Mesodermal cell (in vitro differentiated cells): ENCODE results near the gene SPIB.
"Not testable (repeated sequence)": the region's sequence is repeated elsewhere in the genome, so short reads cannot be mapped to it uniquely, and the experiment has no call there.

Source experiments
- H3K27ac ChIP-seq: 2 replicates; pipeline ENCODE4 v1.7.0; 2013; ENCODE audit warnings: mild to moderate bottlenecking, low read depth, low read length, moderate library complexity; ENCODE audit not compliant: severe bottlenecking
- H3K36me3 ChIP-seq: 2 replicates; pipeline ENCODE4 v1.7.1; 2013; ENCODE audit warnings: mild to moderate bottlenecking, low read length, moderate library complexity; ENCODE audit not compliant: control insufficient read depth, insufficient read depth
- H3K4me1 ChIP-seq: one replicate; pipeline ENCODE4 v1.7.1; 2013; ENCODE audit warnings: mild to moderate bottlenecking, low read length; ENCODE audit not compliant: insufficient read depth, control insufficient read depth, poor library complexity, severe bottlenecking
- H3K4me3 ChIP-seq: 2 replicates; pipeline ENCODE4 v1.7.0; 2013; ENCODE audit warnings: low read length, control low read depth, mild to moderate bottlenecking; ENCODE audit not compliant: insufficient read depth, poor library complexity, severe bottlenecking; ENCODE audit errors: extremely low read depth
- H3K9me3 ChIP-seq: 2 replicates; pipeline ENCODE4 v1.7.1; 2013; ENCODE audit warnings: mild to moderate bottlenecking, low read length, moderate library complexity; ENCODE audit not compliant: control insufficient read depth
- WGBS, 2 experiments: methylation state at CpG; one replicate each; pipeline ENCODE4 v1.1.5; 2013; ENCODE audit warnings: missing lambda C conversion rate in 2 of 2; ENCODE audit not compliant: insufficient coverage in 2 of 2; 5-methylcytosine and 5-hydroxymethylcytosine counted together

The SPIB gene

DNA sequence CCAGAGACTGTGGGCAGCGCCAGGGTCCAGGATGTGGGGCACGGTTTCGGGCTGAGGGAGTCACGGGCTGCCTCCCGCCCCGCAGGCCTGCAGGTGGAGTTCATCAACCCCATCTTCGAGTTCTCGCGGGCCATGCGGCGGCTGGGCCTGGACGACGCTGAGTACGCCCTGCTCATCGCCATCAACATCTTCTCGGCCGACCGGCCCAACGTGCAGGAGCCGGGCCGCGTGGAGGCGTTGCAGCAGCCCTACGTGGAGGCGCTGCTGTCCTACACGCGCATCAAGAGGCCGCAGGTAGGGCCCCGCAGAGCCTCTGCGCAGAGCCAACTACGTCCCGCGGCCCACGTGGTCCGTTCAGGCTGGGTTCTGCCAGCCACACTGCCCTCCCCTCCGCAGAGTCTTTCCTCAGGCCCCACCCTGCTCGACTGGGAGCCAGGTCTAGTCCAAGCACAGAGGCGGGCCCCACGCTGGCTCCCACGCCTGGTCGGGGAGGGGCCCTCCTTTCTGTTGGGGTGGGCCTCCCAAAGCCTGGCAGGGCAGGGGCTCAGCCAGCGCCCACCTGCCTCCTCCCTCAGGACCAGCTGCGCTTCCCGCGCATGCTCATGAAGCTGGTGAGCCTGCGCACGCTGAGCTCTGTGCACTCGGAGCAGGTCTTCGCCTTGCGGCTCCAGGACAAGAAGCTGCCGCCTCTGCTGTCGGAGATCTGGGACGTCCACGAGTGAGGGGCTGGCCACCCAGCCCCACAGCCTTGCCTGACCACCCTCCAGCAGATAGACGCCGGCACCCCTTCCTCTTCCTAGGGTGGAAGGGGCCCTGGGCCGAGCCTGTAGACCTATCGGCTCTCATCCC lies 36.6 kb upstream of the SPIB start:
- 95 to 96% methylated on average over 51 to 57 of the region's 58 CpGs for WGBS, 2 experiments
- Histone ChIP-seq H3K9me3 (no peaks in the 10 kb centered on the region), H3K4me3 (no peak overlapping the region), H3K36me3 (peaks cover 59% of the 10 kb centered on the region), H3K27ac (no peak overlapping the region), H3K4me1 (no peaks in the 10 kb centered on the region)

DNA sequence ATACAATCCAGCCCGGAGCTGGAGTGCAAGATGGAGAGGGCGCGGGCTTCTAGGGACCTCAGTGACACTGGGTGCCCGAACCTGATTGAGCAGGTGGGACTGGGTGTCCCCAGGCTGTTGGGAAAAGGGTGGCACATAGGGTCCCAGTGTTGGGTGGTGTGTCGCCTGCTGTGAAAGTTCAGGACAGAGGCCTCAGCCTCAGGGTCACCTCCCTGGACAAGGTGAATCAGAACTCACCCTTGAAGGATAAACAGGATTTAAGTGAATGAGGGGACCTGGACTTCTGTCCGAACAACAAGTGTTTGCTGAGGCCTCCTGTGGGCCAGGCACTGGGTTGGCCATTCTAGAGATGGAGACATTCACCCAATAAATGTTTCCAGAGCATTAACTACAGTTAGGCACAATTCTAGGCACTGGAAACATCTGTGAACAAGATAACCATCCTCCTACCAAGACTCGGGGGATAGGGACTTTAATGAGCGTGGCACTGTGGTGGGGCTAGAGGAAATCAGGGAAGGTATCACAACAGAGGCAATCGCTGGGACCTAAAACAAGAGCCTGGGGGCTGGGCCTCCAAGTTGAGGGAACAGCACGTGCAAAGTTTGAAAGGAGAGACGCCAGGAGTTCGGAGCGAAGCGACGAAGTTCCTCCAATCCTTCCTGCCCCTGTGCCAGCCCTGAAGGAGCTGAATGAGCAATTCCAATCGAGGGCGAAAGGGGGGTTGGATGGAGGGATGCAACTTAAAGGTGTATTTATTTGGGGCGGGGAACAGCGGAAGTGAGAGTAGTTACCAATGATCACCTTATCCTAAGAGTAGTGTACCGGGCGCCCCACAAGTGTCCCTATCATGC lies 35.5 kb upstream of the SPIB start:
- H3K36me3 ChIP-seq, result peaks cover 57% of the 10 kb centered on the region
- H3K4me1 ChIP-seq, result no peaks in the 10 kb centered on the region
- no peaks in the 10 kb centered on the region for H3K9me3 ChIP-seq
- 47 to 56% methylated on average over 14 to 15 of the region's 21 CpGs for WGBS, 2 experiments
- H3K4me3 ChIP-seq, result peak overlapping the region; percentile 72
- H3K27ac ChIP-seq, result peak overlapping the region; percentile 66

DNA sequence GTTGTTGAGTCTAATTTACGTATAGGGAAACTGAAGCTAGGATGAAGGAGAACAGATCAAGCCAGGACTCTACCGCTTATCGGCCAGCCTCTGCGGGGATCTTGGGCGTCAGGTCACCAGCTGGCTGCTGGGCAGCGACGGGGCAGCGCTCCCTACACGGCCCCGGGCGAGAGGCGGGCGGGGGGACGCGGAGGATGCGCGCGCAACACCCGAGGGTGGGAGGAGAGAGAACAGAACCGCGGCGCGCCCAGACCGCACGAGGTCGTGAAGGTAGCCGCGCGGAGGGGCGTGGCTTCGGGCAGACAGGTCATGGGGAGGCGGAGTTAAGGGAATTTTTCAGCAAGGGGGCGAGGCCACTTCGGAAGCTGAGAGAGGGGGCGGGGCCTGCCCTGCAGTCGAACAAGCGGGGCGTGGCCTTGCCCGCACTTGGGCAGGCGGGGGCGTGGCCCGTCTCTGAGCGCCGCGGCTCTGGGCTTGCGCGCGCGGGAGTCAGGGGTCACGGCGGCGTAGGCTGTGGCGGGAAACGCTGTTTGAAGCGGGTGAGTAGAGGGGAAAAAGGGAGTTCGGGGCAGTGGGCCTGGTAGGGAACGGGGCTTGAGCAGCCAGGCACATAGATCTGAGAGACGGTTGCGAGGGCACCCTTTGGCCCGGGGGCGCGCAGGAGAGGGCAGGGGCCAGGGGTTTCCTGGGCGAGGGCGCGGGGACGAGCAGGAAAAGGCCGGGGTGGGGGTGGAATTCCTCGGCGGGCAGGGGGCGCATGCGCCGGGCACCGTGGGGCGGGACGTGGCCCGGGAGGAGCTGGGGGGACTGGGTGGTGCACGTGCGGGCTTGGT lies 34.7 kb upstream of the SPIB start, which contains the start of gene POLD1:
Gene POLD1, plus strand, starts transcription at position 496 of the 833 bp plus-strand sequence. CDS start 14,505 bp downstream, outside the sequence.
- peaks cover 57% of the 10 kb centered on the region for H3K36me3 ChIP-seq

DNA sequence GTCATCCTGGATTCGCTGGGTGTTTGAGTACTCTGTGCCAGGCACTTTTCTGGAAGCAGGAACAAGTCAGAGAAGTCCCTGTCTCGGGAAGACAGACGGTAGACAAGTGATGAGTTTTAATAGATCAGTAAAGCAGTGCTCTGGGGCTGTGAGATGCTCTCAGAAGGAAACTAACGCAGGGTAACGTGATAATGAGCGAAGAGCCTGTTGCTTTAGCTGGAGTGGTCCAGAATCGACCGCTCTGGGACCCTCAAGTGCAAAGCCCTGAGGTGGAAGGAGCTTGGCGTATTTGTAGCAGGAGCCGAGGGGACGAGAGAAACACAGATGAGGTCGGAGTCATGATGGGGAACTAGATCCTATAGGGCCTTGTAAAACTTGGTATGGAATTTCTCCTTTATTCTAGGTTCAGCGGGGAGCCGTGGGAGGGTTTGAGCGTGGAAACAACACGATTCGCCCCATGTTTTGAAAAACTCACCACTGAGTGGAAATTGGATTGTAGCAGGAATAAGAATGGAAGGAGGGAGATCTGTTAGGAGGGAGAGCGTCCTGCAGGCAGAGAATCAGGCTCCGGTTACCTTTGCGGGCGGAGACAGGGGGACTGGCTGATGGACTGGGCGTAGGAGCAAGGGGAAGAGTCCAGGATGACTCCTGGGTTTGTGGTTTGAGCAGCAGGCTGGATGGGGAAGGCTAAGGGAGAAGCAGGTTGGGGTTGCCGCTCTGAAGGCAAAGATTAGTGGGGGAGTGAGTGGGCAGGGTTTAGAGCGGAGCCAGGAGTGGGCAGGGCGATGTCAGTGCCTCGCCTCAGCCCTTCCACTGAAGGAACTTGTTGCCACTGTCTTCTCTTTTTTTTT lies 33.8 kb upstream of the SPIB start:
- Histone ChIP-seq H3K36me3 (peaks cover 55% of the 10 kb centered on the region), H3K4me3 (peak overlapping the region; percentile 72), H3K9me3 (peaks cover 6% of the 10 kb centered on the region), H3K4me1 (no peaks in the 10 kb centered on the region), H3K27ac (peak overlapping the region; percentile 86)
- WGBS, 2 experiments, result 17 to 25% methylated on average over 22 to 25 of the region's 26 CpGs

More for the DNA sequence above, 34.7 kb upstream of the SPIB start, which contains the start of gene POLD1:
- Histone ChIP-seq H3K9me3 (peaks cover 3% of the 10 kb centered on the region), H3K4me3 (peak within 1 kb of the TSS; percentile 72), H3K27ac (peak within 1 kb of the TSS; percentile 86), H3K4me1 (no peaks in the 10 kb centered on the region)
- WGBS, 2 experiments, result 0 to 1% methylated on average over 40 to 62 of the region's 78 CpGs

DNA sequence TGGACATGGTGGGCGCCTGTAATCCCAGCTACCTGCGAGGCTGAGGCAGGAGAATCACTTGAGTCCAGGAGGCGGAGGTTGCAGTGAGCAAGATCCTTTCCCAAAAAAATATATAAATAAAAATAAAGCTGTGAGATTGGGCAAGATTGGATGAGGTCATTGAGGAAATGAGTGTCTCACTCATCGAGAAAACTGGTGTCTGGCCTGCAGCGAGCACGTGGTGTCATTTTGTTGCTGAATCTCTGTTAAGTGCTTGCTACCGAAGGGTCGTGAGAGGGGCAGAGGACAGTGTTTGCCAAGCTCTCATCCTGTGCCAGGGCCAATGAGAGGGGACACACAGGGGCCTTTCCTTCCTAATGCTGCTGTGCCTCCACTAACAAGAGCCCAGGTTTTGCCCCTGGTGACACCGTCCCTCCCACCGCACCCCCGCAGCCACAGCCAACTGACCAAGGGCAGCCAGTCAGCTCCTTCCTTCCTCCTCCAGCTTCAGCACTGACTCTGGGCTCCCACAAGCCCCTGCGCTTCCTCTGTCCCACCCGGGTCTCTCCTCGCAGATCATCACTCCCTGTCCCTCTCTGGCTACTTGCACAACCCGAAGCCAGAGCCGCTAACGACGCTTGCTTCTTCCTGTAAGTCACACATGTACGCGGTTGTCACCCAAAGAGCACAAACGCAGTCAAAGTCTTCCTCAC lies 31.4 kb upstream of the SPIB start:
- WGBS, 2 experiments, result 92 to 94% methylated on average over 18 of the region's 21 CpGs
- Histone ChIP-seq H3K36me3 (peaks cover 48% of the 10 kb centered on the region), H3K9me3 (peaks cover 6% of the 10 kb centered on the region), H3K4me3 (no peak overlapping the region), H3K4me1 (no peaks in the 10 kb centered on the region), H3K27ac (no peak overlapping the region)

DNA sequence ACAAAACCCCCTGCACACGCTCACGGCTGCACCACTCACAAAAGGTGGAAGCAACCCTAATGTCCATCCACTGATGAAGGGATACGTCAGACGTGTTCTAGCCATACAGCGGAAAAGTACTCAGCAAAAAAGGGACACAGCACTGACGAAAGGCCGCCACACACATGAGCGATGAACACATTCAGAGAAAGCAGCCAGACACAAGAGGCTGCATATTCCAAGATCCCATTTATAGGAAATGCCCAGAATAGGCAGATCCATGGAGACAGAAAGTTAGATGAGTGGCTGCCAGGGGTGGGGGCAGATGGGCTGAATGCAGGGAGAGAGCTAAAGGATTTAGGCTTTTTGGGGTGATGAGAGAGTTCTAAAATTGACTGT lies 30.9 kb upstream of the SPIB start:
- H3K4me1 ChIP-seq, result no peaks in the 10 kb centered on the region
- H3K9me3 ChIP-seq, result peaks cover 6% of the 10 kb centered on the region
- H3K27ac ChIP-seq, result no peak overlapping the region
- 90 to 97% methylated on average over 8 of the region's 8 CpGs for WGBS, 2 experiments
- no peak overlapping the region for H3K4me3 ChIP-seq
- H3K36me3 ChIP-seq, result peaks cover 47% of the 10 kb centered on the region

DNA sequence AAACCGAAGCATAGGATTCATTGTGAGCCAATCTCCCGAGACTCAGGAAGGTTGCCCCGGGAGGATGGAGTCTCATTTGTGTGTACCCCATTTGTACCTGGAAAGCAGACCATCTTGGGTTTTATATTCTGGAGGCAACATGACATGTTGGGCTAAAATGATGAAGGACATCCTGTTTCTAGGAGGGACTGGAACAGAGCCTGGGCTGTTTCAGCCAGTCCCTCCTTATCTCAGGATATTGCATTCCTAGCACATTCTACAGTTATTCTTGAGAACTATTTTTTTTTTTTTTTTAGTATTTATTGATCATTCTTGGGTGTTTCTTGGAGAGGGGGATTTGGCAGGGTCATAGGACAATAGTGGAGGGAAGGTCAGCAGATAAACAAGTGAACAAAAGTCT lies 28.4 kb upstream of the SPIB start:
- H3K36me3 ChIP-seq, result peaks cover 66% of the 10 kb centered on the region
- H3K4me3 ChIP-seq, H3K4me1 ChIP-seq, H3K9me3 ChIP-seq, H3K27ac ChIP-seq: not testable (repeated sequence)
- WGBS, 2 experiments, result 94 to 95% methylated on average over 3 of the region's 3 CpGs

DNA sequence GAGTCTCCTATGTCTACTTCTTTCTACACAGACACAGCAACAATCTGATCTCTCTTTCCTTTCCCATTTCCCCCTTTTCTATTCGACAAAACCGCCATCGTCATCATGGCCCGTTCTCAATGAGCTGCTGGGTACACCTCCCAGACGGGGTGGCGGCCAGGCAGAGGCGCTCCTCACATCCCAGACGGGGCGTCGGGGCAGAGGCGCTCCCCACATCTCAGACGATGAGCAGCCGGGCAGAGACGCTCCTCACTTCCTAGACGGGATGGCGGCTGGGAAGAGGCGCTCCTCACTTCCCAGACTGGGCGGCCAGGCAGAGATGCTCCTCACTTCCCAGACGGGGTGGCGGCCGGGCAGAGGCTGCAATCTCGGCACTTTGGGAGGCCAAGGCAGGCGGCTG lies 27.8 kb upstream of the SPIB start:
- 97 to 100% methylated on average over 12 to 16 of the region's 23 CpGs for WGBS, 2 experiments
- H3K27ac ChIP-seq, H3K4me3 ChIP-seq, H3K4me1 ChIP-seq, H3K9me3 ChIP-seq: not testable (repeated sequence)
- peaks cover 73% of the 10 kb centered on the region for H3K36me3 ChIP-seq

DNA sequence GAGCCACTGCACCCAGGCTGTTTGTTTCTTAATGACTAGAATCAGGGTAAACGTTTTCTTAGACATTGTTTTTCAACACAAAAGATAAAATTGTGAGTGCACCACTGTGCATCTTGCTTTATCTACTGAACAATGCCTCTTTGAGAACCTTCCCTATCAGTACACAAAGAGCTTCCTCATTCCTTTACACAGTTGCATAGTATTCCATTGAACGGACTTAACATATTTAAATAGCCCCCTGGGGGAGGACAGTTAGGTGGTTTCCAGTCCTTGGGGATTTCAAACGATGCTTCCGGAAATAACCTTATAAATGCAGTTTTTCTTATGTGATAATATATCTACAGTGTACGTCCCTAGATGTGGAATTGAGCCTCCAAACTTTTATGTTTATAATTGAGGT lies 26.0 kb upstream of the SPIB start:
- Histone ChIP-seq H3K36me3 (peaks cover 62% of the 10 kb centered on the region), H3K4me3 (no peak overlapping the region), H3K27ac (no peak overlapping the region), H3K4me1 (no peaks in the 10 kb centered on the region), H3K9me3 (peaks cover 6% of the 10 kb centered on the region)
- WGBS, 2 experiments, result 100% methylated on average over 1 of the region's 5 CpGs
